Hepatocyte (in vitro differentiated cells): ENCODE measurements around the gene EMC8. TPM values are rescaled to one million over a fixed set of nuclear protein-coding genes. Genes with fewer than 3 reads are reported as not detected.
"Not testable (repeated sequence)": the region's sequence is repeated elsewhere in the genome, so short reads cannot be mapped to it uniquely, and the experiment has no call there.

Source experiments
- DNase-seq: peaks from one replicate; pipeline ENCODE4 v3.0.0-alpha.2; 2016; ENCODE audit warnings: low spot score
- H2AFZ ChIP-seq: fragments of 200-600 bp; sonication (generic); 2 replicates; pipeline ENCODE4 v1.6.0; 2016; ENCODE audit warnings: antibody characterized with exemption, mild to moderate bottlenecking
- H3K27ac ChIP-seq: fragments of 200-600 bp; sonication (generic); 2 replicates; pipeline ENCODE4 v1.5.1; 2016; ENCODE audit warnings: mild to moderate bottlenecking
- H3K27me3 ChIP-seq: fragments of 200-600 bp; sonication (generic); 2 replicates; pipeline ENCODE4 v1.6.1; 2016
- H3K36me3 ChIP-seq: fragments of 200-600 bp; sonication (generic); replicated peaks from 2 replicates; pipeline ENCODE4 v1.5.1; 2016; ENCODE audit warnings: low read depth; ENCODE audit not compliant: insufficient read depth
- H3K4me1 ChIP-seq: fragments of 200-600 bp; sonication (generic); 2 replicates; pipeline ENCODE4 v1.5.1; 2016; ENCODE audit warnings: mild to moderate bottlenecking, moderate library complexity; ENCODE audit not compliant: insufficient read depth
- H3K4me2 ChIP-seq: fragments of 200-600 bp; sonication (generic); 2 replicates; pipeline ENCODE4 v1.6.0; 2016
- H3K4me3 ChIP-seq: fragments of 200-600 bp; sonication (generic); 2 replicates; pipeline ENCODE4 v1.5.1; 2016; ENCODE audit warnings: mild to moderate bottlenecking
- H3K79me2 ChIP-seq: fragments of 200-600 bp; sonication (generic); 2 replicates; pipeline ENCODE4 v1.6.0; 2017; ENCODE audit warnings: mild to moderate bottlenecking
- H3K9me2 ChIP-seq: fragments of 200-600 bp; sonication (generic); replicated peaks from 2 replicates; pipeline ENCODE4 v1.6.0; 2017; ENCODE audit warnings: mild to moderate bottlenecking; ENCODE audit not compliant: insufficient read depth
- H3K9me3 ChIP-seq: fragments of 200-600 bp; sonication (generic); 2 replicates; pipeline ENCODE4 v1.5.1; 2016; ENCODE audit warnings: low read depth, mild to moderate bottlenecking
- H4K20me1 ChIP-seq: fragments of 200-600 bp; sonication (generic); 2 replicates; pipeline ENCODE4 v1.6.0; 2016; ENCODE audit warnings: mild to moderate bottlenecking; ENCODE audit not compliant: insufficient read depth, poor library complexity, severe bottlenecking
- CTCF ChIP-seq: fragments of 200-600 bp; sonication (generic); IDR thresholded peaks from 2 replicates; pipeline ENCODE4 v1.5.1; 2016; ENCODE audit warnings: antibody characterized with exemption, mild to moderate bottlenecking; ENCODE audit not compliant: poor library complexity
- EZH2 ChIP-seq: fragments of 200-600 bp; sonication (generic); IDR thresholded peaks from 2 replicates; pipeline ENCODE4 v1.6.1; 2016; ENCODE audit warnings: antibody characterized with exemption, mild to moderate bottlenecking, borderline replicate concordance
- EZH2phosphoT487 ChIP-seq: fragments of 200-600 bp; sonication (generic); IDR thresholded peaks from one replicate; pipeline ENCODE4 v1.6.1; 2018; ENCODE audit warnings: antibody characterized with exemption, mild to moderate bottlenecking, low read depth, moderate library complexity; ENCODE audit not compliant: unreplicated experiment, severe bottlenecking
- WGBS: methylation state at CpG from one replicate; pipeline ENCODE4 v1.1.6; 2016; ENCODE audit warnings: low lambda C conversion rate; ENCODE audit errors: missing lambda C conversion rate; 5-methylcytosine and 5-hydroxymethylcytosine counted together
- polyA plus RNA-seq: library from polyadenylated mRNA; unstranded; fragments of >200 nt; fragmentation: Nextera tagmentation; extraction: Ambion mirVana; gene quantifications from 2 replicates; pipeline ENCODE4 v1.2.1, GENCODE V29; 2016
- total RNA-seq: library from RNA; depleted of rRNA; stranded (reverse); fragments of >200 nt; gene quantifications from 2 replicates; pipeline ENCODE4 v1.2.3, GENCODE V29; 2014

EMC8 gene
- total and polyA plus RNA-seq, 2 experiments from 2014 or later, result 35.0 to 50.6 TPM

- Histone ChIP-seq H3K4me2 (no peak overlapping the region), H3K4me1 (no peaks in the 10 kb centered on the region), H2AFZ (no peak overlapping the region), H3K9me2 (no peaks in the 10 kb centered on the region), H4K20me1 (no peaks in the 10 kb centered on the region), H3K27me3 (no peaks in the 10 kb centered on the region), H3K36me3 (no peaks in the 10 kb centered on the region), H3K27ac (no peak overlapping the region), H3K9me3 (no peaks in the 10 kb centered on the region), H3K79me2 (no peaks in the 10 kb centered on the region), H3K4me3 (no peak overlapping the region)
- TF ChIP-seq EZH2, result no peak
- TF ChIP-seq EZH2phosphoT487, result no peak
- no peak for TF ChIP-seq CTCF
- DNase-seq, result no peak
- 95% methylated on average over 7 of the region's 7 CpGs for WGBS
These were observed 9.6 kb upstream of the EMC8 start for GRCh38 chr16:85808926-85809325.

- H3K36me3 ChIP-seq, H3K4me2 ChIP-seq, H3K4me3 ChIP-seq, H3K27me3 ChIP-seq, H3K4me1 ChIP-seq, H3K79me2 ChIP-seq, H3K9me2 ChIP-seq, H2AFZ ChIP-seq, DNase-seq, H3K9me3 ChIP-seq, H4K20me1 ChIP-seq, H3K27ac ChIP-seq: not testable (repeated sequence)
- 90% methylated on average over 6 of the region's 27 CpGs for WGBS
These were observed 8.8 kb upstream of the EMC8 start for GRCh38 chr16:85808104-85808503.

GRCh38 chr16:85807340-85807739, 8.0 kb upstream of the EMC8 start:
- not testable (repeated sequence) for H3K9me2 ChIP-seq, H3K9me3 ChIP-seq, H3K27me3 ChIP-seq, H3K27ac ChIP-seq, H2AFZ ChIP-seq, H4K20me1 ChIP-seq, H3K4me3 ChIP-seq, H3K4me1 ChIP-seq, H3K36me3 ChIP-seq, DNase-seq, H3K4me2 ChIP-seq
- H3K79me2 ChIP-seq, result peaks cover 12% of the 10 kb centered on the region
- WGBS, result 88% methylated on average over 5 of the region's 6 CpGs

- DNase-seq, result no peak
- Histone ChIP-seq H3K4me1 (no peaks in the 10 kb centered on the region), H3K27me3 (no peaks in the 10 kb centered on the region), H3K4me3 (no peak overlapping the region), H3K4me2 (no peak overlapping the region), H2AFZ (no peak overlapping the region), H3K9me3 (no peaks in the 10 kb centered on the region), H3K9me2 (no peaks in the 10 kb centered on the region), H4K20me1 (peaks cover 6% of the 10 kb centered on the region), H3K79me2 (peaks cover 20% of the 10 kb centered on the region), H3K36me3 (no peaks in the 10 kb centered on the region), H3K27ac (no peak overlapping the region)
- WGBS, result 95% methylated on average over 11 of the region's 11 CpGs
- TF ChIP-seq CTCF (no peak), EZH2 (no peak), EZH2phosphoT487 (no peak)
These were observed 7.2 kb upstream of the EMC8 start for GRCh38 chr16:85806539-85806938.
